SK-N-SH (cell line): ENCODE results near the gene FKBP9.

Source experiments
- CTCF ChIP-seq: fragments of 200-600 bp; sonication (generic); IDR thresholded peaks from 2 replicates; pipeline ENCODE4 v1.6.1; 2017; ENCODE audit warnings: antibody characterized with exemption, mild to moderate bottlenecking, moderate library complexity
- EP300 ChIP-seq, 2 experiments: IDR thresholded peaks; 2 replicates each; pipeline versions ENCODE4 v1.4.0 to v1.6.1; 2012; ENCODE audit warnings: borderline replicate concordance in 1 of 2, low read depth in 1 of 2, low read length in 1 of 2
- EZH2phosphoT487 ChIP-seq: fragments of 200-600 bp; sonication (generic); IDR thresholded peaks from 2 replicates; pipeline ENCODE4 v1.6.1; 2017; ENCODE audit warnings: low read depth, mixed run types, mild to moderate bottlenecking, antibody characterized with exemption, moderate library complexity, borderline replicate concordance
- MXI1 ChIP-seq: IDR thresholded peaks from 2 replicates; pipeline ENCODE4 v1.6.1; 2012; ENCODE audit warnings: mild to moderate bottlenecking, low read depth, low read length, improper control_type of control experiment
- POLR2AphosphoS5 ChIP-seq: IDR thresholded peaks from 2 replicates; pipeline ENCODE4 v1.6.1; 2012; ENCODE audit warnings: low read depth, low read length
- TEAD4 ChIP-seq: IDR thresholded peaks from 2 replicates; pipeline ENCODE4 v1.4.0; 2012; ENCODE audit warnings: mild to moderate bottlenecking, borderline replicate concordance; ENCODE audit not compliant: insufficient read depth
- USF2 ChIP-seq: fragments of 150-350 bp; IDR thresholded peaks from 2 replicates; pipeline ENCODE4 v1.6.1; 2017; ENCODE audit warnings: antibody characterized with exemption, low read length, low read depth, borderline replicate concordance
- YY1 ChIP-seq: IDR thresholded peaks from 2 replicates; pipeline ENCODE4 v1.4.0; 2012; ENCODE audit warnings: low read depth, mild to moderate bottlenecking

- no peak for TF ChIP-seq TEAD4
- no peak for TF ChIP-seq EP300 (IDR thresholded peaks at IDR 0.05; ENCODE audit: borderline replicate concordance in 1 of 2, low read depth in 1 of 2, low read length in 1 of 2)
- no peak for TF ChIP-seq CTCF
- TF ChIP-seq YY1: no peak
- TF ChIP-seq POLR2AphosphoS5: no peak
- TF ChIP-seq USF2: no peak
- TF ChIP-seq MXI1: no peak
- no peak for TF ChIP-seq EZH2phosphoT487
Observed at GRCh38 chr7:32916006-32916405, 41.2 kb upstream of the FKBP9 start.
